HG03060 (cell line): ENCODE data around the gene SPDYE18.
"Not testable (repeated sequence)": the region's sequence is repeated elsewhere in the genome, so short reads cannot be mapped to it uniquely, and the experiment has no call there.

Experiments used
- ATAC-seq: cut with Tn5 transposase; IDR thresholded peaks from one replicate; pipeline ENCODE4 v1.9.1; 2021; ENCODE audit warnings: low read depth, moderate number of reproducible peaks; ENCODE audit not compliant: unreplicated experiment

SPDYE18 gene, protein sequence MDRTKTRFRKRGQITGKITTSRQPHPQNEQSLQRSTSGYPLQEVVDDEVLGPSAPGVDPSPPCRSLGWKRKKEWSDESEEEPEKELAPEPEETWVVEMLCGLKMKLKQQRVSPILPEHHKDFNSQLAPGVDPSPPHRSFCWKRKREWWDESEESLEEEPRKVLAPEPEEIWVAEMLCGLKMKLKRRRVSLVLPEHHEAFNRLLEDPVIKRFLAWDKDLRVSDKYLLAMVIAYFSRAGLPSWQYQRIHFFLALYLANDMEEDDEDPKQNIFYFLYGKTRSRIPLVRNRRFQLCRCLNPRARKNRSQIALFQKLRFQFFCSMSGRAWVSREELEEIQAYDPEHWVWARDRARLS

DNA sequence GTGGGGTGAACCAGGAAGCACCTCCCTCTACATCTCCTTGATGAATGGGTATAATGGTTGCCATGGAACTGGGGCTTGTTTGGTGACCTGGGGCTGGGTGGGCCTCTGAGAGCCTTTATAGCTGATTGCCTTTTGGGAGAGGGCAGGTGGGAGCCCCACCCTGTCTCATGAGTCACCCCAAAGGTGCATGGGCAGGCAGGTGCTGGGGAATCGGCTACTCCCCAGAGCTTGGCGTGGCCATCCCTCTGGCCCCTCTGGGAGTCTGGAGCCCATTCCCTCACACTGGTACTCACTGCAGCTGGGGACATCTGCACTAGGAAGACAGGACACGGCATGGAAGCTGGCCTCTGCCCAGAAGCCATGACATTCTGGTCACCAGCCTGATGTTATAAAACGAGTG, at the start of gene SPDYE18:
Gene SPDYE18, minus strand, starts transcription at position 2 of the 400 bp plus-strand sequence. CDS start 2,046 bp downstream, outside the sequence.
- ATAC-seq = not testable (repeated sequence)

DNA sequence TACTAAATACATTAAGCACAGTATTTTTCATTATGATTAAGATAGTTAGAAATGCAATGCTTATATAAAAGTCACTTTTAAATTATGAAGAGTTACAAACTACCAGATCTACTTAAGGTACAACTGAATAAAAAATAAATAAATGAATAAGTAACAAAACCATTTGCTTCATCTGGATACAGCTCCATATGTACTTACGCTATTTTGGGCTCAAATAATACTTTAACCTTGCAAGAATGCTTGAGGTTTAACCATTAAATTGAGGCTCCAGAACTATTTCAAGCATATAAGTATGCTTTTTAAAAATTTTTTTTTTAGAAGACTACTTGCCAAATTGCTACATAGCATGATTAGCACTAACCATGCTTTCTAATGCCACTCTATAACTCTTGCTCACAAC, 46.0 kb upstream of the SPDYE18 start:
- ATAC-seq = not testable (repeated sequence)

DNA sequence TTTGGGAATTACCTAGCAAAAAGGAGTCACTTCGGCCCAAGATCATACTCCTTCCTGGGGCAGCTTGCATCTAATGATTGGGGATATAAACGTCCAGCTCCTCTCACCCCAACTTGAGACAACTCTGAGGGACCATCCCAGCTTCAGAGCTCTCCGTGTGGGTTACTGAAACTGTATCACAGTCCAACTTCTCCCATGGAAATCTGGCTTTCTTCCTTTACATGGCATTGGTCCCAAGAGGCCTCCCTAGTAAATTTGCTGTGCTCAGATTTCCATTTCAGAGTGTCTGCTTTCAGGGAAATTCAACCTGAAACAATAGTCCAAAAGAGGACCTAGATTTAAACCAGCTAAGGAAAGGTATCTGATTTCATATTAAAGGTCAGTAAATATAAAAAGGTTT, 45.3 kb upstream of the SPDYE18 start:
- ATAC-seq = not testable (repeated sequence)

DNA sequence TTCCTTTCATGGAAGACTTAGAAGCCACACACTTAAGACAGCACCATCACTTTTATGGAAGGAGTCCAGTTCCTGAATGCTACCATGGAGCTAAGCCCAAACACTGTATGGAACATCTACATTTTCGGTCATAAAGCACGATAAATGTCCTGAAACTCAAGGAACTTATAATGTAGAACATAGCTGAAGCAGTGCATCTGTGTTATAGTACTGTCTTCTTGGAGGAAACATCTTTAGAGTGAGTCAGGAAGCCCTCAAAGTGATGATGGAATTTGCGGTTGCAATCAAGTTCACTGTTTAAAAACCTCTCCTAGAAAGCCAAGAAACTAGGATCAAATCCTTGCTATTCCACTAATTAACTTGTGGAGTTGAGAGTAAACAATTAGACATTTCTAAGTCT, 43.5 kb upstream of the SPDYE18 start:
- ATAC-seq = not testable (repeated sequence)

DNA sequence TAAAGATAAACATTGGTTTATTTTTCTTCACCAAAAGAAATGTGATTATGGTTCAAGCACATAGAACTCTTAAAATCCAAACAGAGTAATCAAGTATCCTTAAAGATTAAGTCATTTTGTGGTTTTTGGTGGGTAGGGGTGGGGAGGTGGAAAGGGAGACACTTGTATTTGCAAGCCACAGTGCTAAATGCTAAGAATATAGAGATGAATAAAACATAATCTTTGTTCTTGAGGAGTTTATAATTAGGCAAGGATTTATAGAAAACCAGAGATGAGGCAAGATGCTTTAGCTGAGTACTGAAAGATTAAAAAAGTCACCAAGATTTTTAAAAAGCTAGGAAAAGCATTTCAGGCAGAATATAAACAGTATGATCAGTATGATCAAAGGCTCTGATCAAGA, 40.3 kb upstream of the SPDYE18 start:
- ATAC-seq = not testable (repeated sequence)

DNA sequence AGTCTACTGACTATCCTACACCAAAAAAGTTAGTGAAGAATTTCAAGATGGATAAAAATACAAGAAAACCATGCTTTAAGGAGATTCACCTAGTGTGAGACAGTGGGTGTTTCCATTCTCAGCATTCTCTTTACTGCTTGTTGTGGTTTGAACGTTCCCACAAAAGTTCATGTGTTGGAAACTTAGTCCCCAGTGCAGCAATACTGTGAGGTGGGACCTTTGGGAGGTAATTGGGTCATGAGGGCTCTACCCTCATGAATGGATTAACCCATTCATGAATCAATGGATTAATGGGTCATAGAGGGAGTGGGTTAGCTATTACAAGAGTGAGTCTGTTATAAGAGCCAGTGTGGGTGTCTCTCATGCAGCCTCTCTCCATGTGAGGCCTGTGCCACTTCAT, 38.8 kb upstream of the SPDYE18 start:
- not testable (repeated sequence) for ATAC-seq

DNA sequence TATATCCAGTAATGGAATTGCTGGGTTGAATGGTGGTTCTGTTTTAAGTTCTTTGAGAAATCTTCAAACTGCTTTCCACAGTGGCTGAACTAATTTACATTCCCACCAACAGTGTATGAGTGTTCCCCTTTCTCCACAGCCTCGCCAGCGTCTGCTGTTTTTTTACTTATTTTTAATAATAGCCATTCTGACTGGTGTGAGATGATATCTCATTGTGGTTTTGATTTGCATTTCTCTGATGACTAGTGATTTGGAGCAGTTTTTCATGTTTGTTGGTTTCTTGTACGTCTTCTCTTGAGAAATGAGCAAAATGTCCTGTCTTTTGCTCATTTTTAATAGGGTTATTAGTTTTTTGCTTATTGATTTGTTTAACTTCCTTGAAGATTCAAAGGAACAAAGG, 38.1 kb upstream of the SPDYE18 start:
- not testable (repeated sequence) for ATAC-seq

DNA sequence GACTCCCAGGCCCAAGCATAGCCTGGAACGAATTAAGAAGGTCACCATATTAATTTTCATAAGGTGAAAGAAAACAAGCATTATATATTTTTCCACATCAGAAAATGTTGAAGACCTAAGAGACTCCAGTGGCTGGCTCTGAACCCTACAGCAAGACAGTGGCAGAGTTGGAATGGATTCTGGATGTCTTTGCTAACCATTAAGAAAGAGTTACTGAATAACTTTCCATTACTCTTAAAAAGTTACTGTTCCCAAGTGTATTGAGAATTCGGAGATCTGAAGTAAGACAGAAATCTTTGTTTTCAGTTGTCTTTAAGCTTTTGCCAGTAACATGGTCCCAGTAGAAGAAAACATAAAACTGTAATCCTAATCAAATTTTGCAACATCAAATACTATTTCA, 29.9 kb upstream of the SPDYE18 start:
- ATAC-seq = not testable (repeated sequence)

DNA sequence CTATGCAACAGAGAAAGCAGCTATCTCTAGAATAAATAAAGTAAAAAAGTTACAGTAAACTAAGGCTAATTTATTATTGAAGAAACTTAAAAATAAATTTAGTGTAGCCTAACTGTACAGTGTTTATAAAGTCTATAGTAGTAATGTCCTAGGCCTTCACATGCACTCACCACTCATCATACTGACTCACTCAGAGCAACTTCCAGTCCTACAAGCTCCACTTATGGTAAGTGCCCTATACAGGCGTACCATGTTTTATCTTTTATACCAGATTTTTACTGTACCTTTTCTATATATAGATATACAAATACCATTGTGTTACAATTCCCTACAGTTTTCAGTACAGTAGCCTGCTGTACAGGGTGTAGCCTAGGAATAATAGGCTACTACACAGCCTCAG, 19.8 kb upstream of the SPDYE18 start:
- ATAC-seq = not testable (repeated sequence)

DNA sequence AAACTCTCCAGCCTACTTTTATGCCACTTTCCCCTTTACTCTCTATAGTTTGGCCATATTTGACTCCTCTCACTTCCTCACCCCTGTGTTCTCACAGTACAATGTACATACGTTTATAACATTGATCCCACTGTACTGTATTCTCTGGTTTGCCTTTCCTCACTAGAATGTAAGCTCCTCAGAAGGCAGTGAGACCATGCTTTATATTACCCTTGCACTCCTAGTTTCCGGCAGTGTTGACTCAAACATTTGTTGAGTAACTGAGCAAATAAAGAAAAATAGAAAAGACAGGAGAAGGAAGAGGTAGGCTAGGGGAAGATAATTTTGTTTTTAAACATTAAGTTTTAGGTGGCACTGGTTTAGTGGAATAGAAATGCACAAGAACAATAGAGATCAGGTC, 17.9 kb upstream of the SPDYE18 start:
- not testable (repeated sequence) for ATAC-seq

DNA sequence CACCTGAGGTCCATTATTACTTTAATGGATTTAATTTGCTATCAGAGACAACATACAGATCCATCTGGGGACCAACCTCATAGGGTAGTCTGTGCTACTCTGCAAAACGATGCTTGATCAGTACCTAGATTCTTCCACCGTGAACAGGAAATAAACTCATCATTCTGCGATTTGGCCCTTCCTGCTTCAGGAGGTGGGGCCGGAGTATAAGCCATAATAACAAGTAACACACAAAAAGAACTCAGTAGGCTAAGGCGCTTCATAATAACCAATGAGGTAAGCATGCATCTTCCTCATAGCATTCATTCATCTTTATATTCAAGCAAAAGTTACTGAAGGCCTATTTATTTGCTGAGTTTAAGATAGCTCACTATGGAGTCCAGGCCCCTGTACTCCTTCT, 17.3 kb upstream of the SPDYE18 start:
- not testable (repeated sequence) for ATAC-seq

DNA sequence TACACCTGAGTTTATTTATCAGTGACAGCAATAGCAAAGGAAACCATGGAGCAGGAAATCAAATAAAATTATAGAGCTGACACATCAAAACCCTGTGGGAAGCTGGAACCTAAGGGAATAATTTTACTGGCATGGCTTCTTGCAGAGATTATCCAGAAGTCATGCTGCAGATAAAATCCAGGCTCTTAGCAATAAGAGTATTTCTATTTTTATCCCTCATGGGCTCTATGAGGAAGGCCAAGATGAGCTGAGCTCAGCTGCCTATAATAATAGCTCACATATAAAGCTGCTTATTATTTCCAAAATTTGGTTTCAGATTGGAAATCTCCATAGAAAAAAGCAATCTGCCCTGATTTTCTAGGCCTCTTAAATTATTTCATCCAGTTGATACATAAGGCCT, 16.8 kb upstream of the SPDYE18 start:
- not testable (repeated sequence) for ATAC-seq

DNA sequence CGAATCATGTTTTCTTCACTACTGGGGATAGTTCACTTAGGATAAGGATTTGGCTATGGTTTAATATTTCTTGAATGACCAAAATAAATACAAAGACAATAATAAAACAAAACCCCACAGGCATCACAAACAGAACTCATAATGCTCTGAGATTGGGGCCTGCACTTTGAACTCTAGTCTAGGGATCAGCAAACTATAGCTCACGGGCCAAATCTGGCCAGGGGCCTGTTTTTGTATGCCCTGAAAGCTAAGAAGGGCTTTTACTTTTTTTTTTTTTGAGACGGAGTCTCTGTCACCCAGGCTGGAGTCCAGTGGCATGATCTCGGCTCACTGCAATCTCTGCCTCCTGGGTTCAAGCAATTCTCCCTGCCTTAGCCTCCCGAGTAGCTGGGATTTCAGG, 14.7 kb upstream of the SPDYE18 start:
- ATAC-seq = not testable (repeated sequence)

DNA sequence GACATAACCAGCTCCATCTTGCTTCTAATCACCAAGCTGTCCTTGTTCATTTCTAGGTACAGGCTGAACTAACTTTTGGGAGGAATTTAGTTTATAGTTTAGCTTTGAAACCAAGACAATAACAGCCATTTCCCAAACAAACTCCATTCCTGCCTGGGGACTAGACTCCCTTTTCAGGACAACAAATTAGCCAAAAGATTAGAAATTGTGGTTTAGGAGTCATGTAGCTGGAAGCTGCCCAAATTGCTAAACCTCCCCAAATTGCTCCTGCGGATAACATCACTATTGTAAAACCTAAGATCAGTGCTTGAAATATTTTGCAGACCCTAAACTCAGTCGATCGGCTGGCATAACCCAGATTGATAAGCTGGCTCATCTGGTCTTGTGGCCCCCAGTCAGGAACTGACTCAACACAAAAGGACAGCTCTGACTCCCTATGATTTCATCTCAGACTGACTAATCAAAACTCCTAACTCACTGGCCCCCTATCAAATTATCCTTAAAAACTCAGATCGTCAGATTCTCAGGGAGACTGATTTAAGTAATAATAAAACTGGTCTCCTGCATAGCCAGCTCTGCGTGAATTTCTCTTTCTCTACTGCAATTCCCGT, 12.5 kb upstream of the SPDYE18 start:
- not testable (repeated sequence) for ATAC-seq

DNA sequence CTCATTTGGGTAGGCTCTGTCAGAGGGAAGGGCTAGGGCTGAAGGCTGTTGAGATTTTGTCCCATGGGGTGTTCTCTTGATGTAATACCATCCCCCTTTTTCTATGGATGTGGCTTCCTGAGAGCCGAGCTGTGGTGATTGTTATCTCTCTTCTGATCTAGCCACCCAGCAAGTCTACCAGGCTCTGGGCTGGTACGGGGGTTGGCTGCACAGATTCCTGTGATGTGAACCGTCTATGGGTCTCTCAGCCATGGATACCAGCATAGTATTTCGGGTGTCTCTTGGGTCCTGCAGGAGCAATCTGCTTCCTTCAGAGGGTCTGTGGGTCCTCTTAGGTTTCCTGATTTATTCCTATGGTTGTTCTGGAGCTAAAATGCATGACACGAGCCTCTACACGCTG, 8.8 kb upstream of the SPDYE18 start:
- not testable (repeated sequence) for ATAC-seq

DNA sequence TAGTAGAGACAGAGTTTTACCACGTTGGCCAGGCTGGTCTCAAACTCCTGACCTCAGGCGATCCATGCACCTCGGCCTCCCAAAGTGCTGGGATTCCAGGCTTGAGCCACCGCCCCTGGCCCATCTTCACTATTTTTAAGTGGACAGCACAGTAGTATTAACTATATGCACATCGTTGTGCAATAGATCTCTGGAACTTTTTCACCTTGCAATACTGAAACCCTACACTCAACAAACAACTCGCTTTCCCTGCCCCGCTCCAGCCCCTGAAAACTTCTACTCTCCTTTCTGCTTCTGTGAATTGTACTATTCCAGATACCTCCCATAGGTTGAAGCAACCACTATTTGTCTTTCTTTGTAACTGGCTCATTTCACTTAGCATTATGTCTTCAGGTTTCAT, 3.5 kb upstream of the SPDYE18 start:
- not testable (repeated sequence) for ATAC-seq

DNA sequence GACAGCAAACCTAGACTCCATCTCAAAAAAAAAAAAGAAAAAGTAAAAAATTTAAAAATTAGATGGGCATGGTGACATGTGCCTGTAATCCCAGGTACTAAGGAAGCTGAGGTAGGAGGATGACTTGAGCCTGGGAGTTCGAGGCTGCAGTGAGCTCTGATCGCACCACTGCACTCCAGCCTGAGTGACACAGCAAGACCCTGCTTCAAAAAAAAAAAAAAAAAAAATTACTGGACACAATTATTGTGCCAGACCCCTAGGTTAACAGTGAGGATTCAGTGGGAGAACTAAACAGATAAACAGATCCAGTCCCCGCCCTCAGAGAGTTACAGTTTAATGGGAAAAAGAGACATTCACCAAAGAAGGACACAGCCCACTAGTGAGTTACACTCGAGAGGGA, 1.4 kb upstream of the SPDYE18 start:
- not testable (repeated sequence) for ATAC-seq

DNA sequence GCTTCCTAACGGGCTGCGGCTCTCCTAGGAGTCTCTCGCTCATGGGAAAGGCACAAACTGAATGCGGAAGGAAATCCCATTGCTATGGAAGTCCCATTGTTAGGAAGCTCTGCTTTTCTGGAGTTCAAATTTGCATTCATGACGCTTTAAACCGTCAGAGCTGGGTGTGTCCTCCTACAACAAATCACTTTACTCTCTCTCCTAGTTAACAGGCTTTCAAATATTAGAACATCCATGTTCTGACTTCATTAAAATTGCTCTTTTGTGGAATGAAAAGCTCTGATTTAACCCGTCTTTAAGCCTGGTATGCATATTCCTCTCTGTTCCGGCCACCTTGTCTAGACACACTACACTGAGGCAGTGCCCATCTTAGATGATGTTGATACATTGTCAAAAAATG, 30.1 kb downstream of the SPDYE18 start, which contains the start of gene SPDYE17:
Gene SPDYE17, minus strand, starts transcription at position 101 of the 400 bp plus-strand sequence. CDS start 1,791 bp downstream, outside the sequence.
- ATAC-seq = not testable (repeated sequence)

DNA sequence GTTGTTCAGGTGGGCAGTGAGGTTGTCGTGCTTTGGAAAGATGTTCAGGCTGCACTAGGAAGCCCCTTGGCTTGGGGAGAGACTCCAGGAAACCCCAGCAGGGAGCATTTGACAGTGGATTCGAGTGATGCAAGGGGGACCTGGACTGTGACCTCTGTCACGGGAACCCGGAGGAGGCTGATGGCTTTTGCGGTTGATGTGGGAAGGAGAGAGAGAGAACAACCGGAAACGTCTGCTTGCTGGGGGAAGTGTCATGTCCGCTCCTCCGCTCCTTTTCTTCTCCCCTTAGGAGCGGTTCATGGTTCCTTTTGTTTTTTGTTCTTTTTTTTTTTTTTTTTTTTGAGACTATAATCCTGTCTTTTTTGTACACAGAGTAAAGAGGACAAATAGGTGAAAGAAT, 36.0 kb downstream of the SPDYE18 start:
- ATAC-seq = not testable (repeated sequence)

DNA sequence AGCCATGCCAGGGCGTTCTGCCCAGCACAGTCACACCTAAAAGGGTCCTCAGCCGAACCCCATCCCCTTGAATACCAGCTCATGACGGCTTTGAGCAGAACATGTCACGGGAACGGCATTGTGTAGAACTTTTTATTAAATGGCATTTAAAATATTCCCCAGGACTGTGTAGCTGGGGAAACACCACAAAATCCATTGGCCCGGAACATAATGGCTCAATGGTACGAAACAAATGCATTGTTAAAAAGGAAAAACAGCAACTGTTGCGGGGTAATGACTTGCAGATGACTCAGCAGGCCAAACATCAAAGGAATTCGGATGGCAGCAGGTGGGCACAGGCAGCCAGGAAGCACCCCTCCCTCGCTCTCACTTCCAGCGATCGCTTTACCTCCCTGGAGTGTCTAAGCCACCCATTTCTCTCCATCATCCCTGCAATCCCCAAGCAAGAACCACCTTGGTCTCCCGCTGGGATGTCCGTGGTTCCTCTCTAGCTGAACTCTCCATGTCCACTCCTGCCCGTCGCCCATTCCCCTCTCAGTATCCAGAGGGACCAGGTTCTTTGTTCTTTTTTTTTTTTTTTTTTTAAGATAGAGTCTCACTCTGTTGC, 52.2 kb downstream of the SPDYE18 start:
- not testable (repeated sequence) for ATAC-seq

DNA sequence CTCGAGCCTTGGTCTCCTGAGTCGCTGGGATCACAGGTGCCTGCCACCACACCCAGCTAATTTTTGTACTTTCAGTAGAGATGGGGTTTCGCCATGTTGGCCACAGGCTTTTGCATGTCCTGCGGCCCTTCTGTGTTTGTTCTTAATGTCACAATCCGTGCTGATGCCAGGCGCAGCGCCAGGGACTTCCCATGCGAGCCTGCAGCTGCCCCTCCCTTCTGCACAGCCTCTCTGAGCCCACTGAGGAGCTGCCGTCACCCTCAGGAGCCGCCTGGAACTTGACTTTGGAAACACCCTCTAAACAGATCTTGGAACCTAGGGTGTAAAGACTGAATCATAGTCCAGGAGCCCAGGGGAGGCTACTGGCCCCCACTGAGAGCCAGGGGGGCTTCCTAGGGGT, 54.4 kb downstream of the SPDYE18 start:
- ATAC-seq = not testable (repeated sequence)
